ENCODE results near the gene GRIK3. TPM values are rescaled to one million over a fixed set of nuclear protein-coding genes. Genes with fewer than 3 reads are reported as not detected.
A peak's percentile ranks its signal among the peaks of the same experiment; 100 is the strongest.

GRIK3 gene
- total and polyA plus RNA-seq, 2 of the 8 experiments (the other 6 are each of a cell fraction or from before 2014, with no cell fraction given): 2.1 to 3.4 TPM

- H2BK120ac ChIP-seq (replicated peaks; ENCODE audit: low read depth, low read length): no peak overlapping the region
- no peak overlapping the region for H2AFZ ChIP-seq (ENCODE audit: low read length)
- H3K27ac ChIP-seq (ENCODE audit: low read depth, low read length): no peak overlapping the region
- ChIA-PET CTCF (ENCODE audit: partially characterized antibody) (no interaction called here), POLR2A (ENCODE audit: partially characterized antibody) (no interaction called here)
- 83% methylated on average over 1 of the region's 1 CpG; no CpG with 5 or more reads in 1 of the 2 experiments for WGBS, 2 experiments (ENCODE audit: extremely low coverage in 1 of 2, insufficient coverage in 1 of 2, insufficient read length in 1 of 2, insufficient replicate concordance in 2 of 2, low coverage in 1 of 2, low lambda C conversion rate in 2 of 2, missing lambda C conversion rate in 1 of 2)
- H3K4me1 ChIP-seq (replicated peaks in 1 of 4; ENCODE audit: control insufficient read depth in 3 of 4, insufficient read depth in 4 of 4, low read length in 3 of 4): no peaks in the 10 kb centered on the region
- H3K18ac ChIP-seq (ENCODE audit: extremely low read depth, low read length): no peak overlapping the region
- H3K23me2 ChIP-seq (ENCODE audit: low read depth, low read length): no peaks in the 10 kb centered on the region
- no peak overlapping the region for H2BK20ac ChIP-seq (ENCODE audit: low read length)
- H2BK15ac ChIP-seq (ENCODE audit: low read length): no peak overlapping the region
- H3K27me3 ChIP-seq (replicated peaks in 1 of 4; ENCODE audit: control insufficient read depth in 3 of 4, extremely low read depth in 1 of 4, insufficient read depth in 3 of 4, low read length in 3 of 4): no peaks in the 10 kb centered on the region; a peak in 1 of 7 replicates
- H3K79me2 ChIP-seq (ENCODE audit: control insufficient read depth in 1 of 2, insufficient read depth in 2 of 2, low read length in 2 of 2): no peaks in the 10 kb centered on the region
- H4K5ac ChIP-seq (ENCODE audit: insufficient read length, low read depth, low read length): no peak overlapping the region
- H3K4me2 ChIP-seq (ENCODE audit: insufficient read depth in 1 of 2, low read depth in 2 of 2, low read length in 2 of 2): no peak overlapping the region
- no peak overlapping the region for H2BK5ac ChIP-seq (ENCODE audit: low read depth, low read length)
- no peak overlapping the region for H4K8ac ChIP-seq (ENCODE audit: extremely low read depth, insufficient read depth, low read length)
- no peak overlapping the region for H4K91ac ChIP-seq (replicated peaks; ENCODE audit: insufficient read length, low read length)
- H3K4ac ChIP-seq (replicated peaks; ENCODE audit: insufficient read length, low read depth, low read length): no peak overlapping the region
- H2BK12ac ChIP-seq (ENCODE audit: low read depth, low read length): no peak overlapping the region
- TF ChIP-seq BCL11A (IDR thresholded peaks at IDR 0.05; ENCODE audit: low read depth in 2 of 2, low read length in 2 of 2) (no peak), RNF2 (IDR thresholded peaks at IDR 0.05; ENCODE audit: borderline replicate concordance, low read depth, low read length, missing control alignments, poor library complexity, severe bottlenecking) (no peak), CEBPB (IDR thresholded peaks at IDR 0.05; ENCODE audit: low read depth, low read length) (0 out of 2 replicates have a peak, but pooled peaks have one; percentile 40), ATF2 (IDR thresholded peaks at IDR 0.05; ENCODE audit: low read length) (no peak), CTBP2 (IDR thresholded peaks at IDR 0.05; ENCODE audit: borderline replicate concordance, insufficient read depth, insufficient read length, low read length) (no peak), RFX5 (IDR thresholded peaks at IDR 0.05; ENCODE audit: borderline replicate concordance, low read depth, low read length) (no peak), SAP30 (IDR thresholded peaks at IDR 0.05; ENCODE audit: insufficient read depth, insufficient replicate concordance, low read length) (no peak), BACH1 (IDR thresholded peaks at IDR 0.05; ENCODE audit: low read length) (no peak)
- H4K20me1 ChIP-seq (replicated peaks in 1 of 2; ENCODE audit: control insufficient read depth in 1 of 2, insufficient read depth in 2 of 2, low read length in 2 of 2): no peaks in the 10 kb centered on the region
- no peaks in the 10 kb centered on the region for H3K79me1 ChIP-seq (ENCODE audit: low read depth, low read length)
- no peak overlapping the region for H2AK5ac ChIP-seq (ENCODE audit: low read depth, low read length)
- FAIRE-seq (no peak), DNase-seq (ENCODE audit: low read depth in 1 of 2, low spot score in 2 of 2) (no peak)
- no peak overlapping the region for H3K56ac ChIP-seq (replicated peaks; ENCODE audit: insufficient read length, low read depth, low read length)
- H3K23ac ChIP-seq (ENCODE audit: insufficient read length): no peak overlapping the region
- no peaks in the 10 kb centered on the region for H3K36me3 ChIP-seq (ENCODE audit: control insufficient read depth in 2 of 4, insufficient read depth in 4 of 4, low read length in 3 of 4)
- no peaks in the 10 kb centered on the region; a peak in 1 of 4 replicates for H3K9me3 ChIP-seq (ENCODE audit: insufficient read depth in 2 of 2, low read depth in 1 of 2, low read length in 1 of 2)
- no peak overlapping the region for H3K9ac ChIP-seq (replicated peaks in 1 of 4; ENCODE audit: extremely low read depth in 1 of 4, low read depth in 3 of 4, low read length in 3 of 4)
- H3K4me3 ChIP-seq (ENCODE audit: extremely low read depth in 1 of 4, insufficient read depth in 2 of 4, low read depth in 3 of 4, low read length in 4 of 4): no peak overlapping the region
- H3K14ac ChIP-seq (ENCODE audit: insufficient read length): no peak overlapping the region
These were observed 134.2 kb downstream of the GRIK3 start for GRCh38 chr1:36900128-36900527.
